Measurements from ENCODE around the gene FSCN2. TPM values are rescaled to one million over a fixed set of nuclear protein-coding genes. Genes with fewer than 3 reads are reported as not detected.

Gene FSCN2
- total and polyA plus RNA-seq, 2 donors (not counting 3 experiments of a cell fraction or from before 2014, with no cell fraction given), result 0.32 to 0.71 TPM

GRCh38 chr17:81480140-81481072, 47.8 kb upstream of the FSCN2 start:
- dilution Hi-C loops (cut with MboI; ENCODE audit: extremely low pct_ligation_motif_present, low sequenced_read_pairs) (no loop called here), intact Hi-C loops (cut with micrococcal nuclease) (loop anchor here (5.0 kb wide), 1 partner anchor 38 kb away; no protein-coding TSS in a partner anchor)
- FAIRE-seq, result no peak
- Histone ChIP-seq H3K9me1 (replicated peaks; ENCODE audit: control insufficient read depth, extremely low read depth, insufficient read depth, low read length) (no peaks in the 10 kb centered on the region), H3K9me3 (replicated peaks; ENCODE audit: control insufficient read depth, insufficient read depth, low read length) (no peaks in the 10 kb centered on the region), H3K9ac (replicated peaks; ENCODE audit: extremely low read depth, insufficient read depth, low read length) (no peak overlapping the region), H3K4me1 (ENCODE audit: control insufficient read depth, extremely low read depth, insufficient read depth, low read length) (peaks cover 9% of the 10 kb centered on the region), H3K27me3 (ENCODE audit: control insufficient read depth in 2 of 2, insufficient read depth in 2 of 2, low read length in 2 of 2) (peaks cover 0 to 1% of the 10 kb centered on the region in 2 experiments), H2AFZ (ENCODE audit: low read depth, low read length) (peak overlapping the region; percentile 93), H3K4me3 (replicated peaks in 1 of 3; ENCODE audit: insufficient read depth in 1 of 3, low read depth in 1 of 3, low read length in 3 of 3) (no peak overlapping the region), H3K4me2 (ENCODE audit: insufficient read depth, low read length) (no peak overlapping the region), H3K36me3 (ENCODE audit: control insufficient read depth in 2 of 2, extremely low read depth in 1 of 2, insufficient read depth in 2 of 2, low read length in 2 of 2) (no peaks in the 10 kb centered on the region), H3K27ac (ENCODE audit: insufficient read depth, low read depth, low read length) (no peak overlapping the region), H4K20me1 (replicated peaks; ENCODE audit: control insufficient read depth, extremely low read depth, insufficient read depth, low read length) (no peaks in the 10 kb centered on the region), H3K79me2 (ENCODE audit: control insufficient read depth, insufficient read depth, low read length) (no peaks in the 10 kb centered on the region)
- DNase-seq (ENCODE audit: low read depth, low spot score), result no peak
- no peak for TF ChIP-seq MAX (IDR thresholded peaks at IDR 0.05; ENCODE audit: insufficient read depth, insufficient read length)
- TF ChIP-seq POLR2A (IDR thresholded peaks at IDR 0.05; ENCODE audit: low read depth, low read length), result no peak
- TF ChIP-seq MYC (IDR thresholded peaks at IDR 0.05; ENCODE audit: low read depth, low read length), result no peak
- no peak for TF ChIP-seq JUN (IDR thresholded peaks at IDR 0.05; ENCODE audit: borderline replicate concordance, insufficient read depth, insufficient read length, low read depth)
- TF ChIP-seq POLR2AphosphoS5 (IDR thresholded peaks at IDR 0.05; ENCODE audit: insufficient read depth, low read depth, low read length), result no peak
- no peak for TF ChIP-seq EZH2 (IDR thresholded peaks at IDR 0.05; ENCODE audit: borderline replicate concordance, low read depth, low read length, severe bottlenecking)
- TF ChIP-seq FOS (IDR thresholded peaks at IDR 0.05; ENCODE audit: borderline replicate concordance, insufficient read depth, low read length), result no peak
- TF ChIP-seq, protein P1, sequence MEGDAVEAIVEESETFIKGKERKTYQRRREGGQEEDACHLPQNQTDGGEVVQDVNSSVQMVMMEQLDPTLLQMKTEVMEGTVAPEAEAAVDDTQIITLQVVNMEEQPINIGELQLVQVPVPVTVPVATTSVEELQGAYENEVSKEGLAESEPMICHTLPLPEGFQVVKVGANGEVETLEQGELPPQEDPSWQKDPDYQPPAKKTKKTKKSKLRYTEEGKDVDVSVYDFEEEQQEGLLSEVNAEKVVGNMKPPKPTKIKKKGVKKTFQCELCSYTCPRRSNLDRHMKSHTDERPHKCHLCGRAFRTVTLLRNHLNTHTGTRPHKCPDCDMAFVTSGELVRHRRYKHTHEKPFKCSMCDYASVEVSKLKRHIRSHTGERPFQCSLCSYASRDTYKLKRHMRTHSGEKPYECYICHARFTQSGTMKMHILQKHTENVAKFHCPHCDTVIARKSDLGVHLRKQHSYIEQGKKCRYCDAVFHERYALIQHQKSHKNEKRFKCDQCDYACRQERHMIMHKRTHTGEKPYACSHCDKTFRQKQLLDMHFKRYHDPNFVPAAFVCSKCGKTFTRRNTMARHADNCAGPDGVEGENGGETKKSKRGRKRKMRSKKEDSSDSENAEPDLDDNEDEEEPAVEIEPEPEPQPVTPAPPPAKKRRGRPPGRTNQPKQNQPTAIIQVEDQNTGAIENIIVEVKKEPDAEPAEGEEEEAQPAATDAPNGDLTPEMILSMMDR (IDR thresholded peaks at IDR 0.05; ENCODE audit: extremely low read depth in 1 of 2, insufficient read depth in 1 of 2, low read depth in 1 of 2, low read length in 2 of 2), result no peak
- no peak for TF ChIP-seq GATA2 (IDR thresholded peaks at IDR 0.05; ENCODE audit: insufficient read depth, insufficient read length, low read depth, low read length)
- POLR2A ChIA-PET, result no interaction called here
- CTCF ChIA-PET, result interaction anchor here (6.8 kb wide), 1 partner anchor 225 kb away, joined by 117 read pairs; no protein-coding TSS in a partner anchor
- BruUV-seq (replicated peaks), result no TSS peak

Measured in endothelial cell of umbilical vein (primary cell).